HG02938 (cell line): ENCODE data around the gene TFAP2D.

Experiments
- ATAC-seq: cut with Tn5 transposase; IDR thresholded peaks from one replicate; pipeline ENCODE4 v1.9.1; 2021; ENCODE audit warnings: mild to moderate bottlenecking, moderate library complexity; ENCODE audit not compliant: unreplicated experiment

TFAP2D gene

GRCh38 chr6:50818020-50818419, 104.7 kb downstream of the TFAP2D start:
- ATAC-seq = no peak

GRCh38 chr6:50818673-50819072, 105.3 kb downstream of the TFAP2D start, which contains the start of gene TFAP2B:
Gene TFAP2B (plus strand): TSS chr6:50818871. CDS start chr6:50818892, 21 bp downstream.
- ATAC-seq = no peak

- ATAC-seq = no peak
Measured at GRCh38 chr6:50819466-50819903, 106.2 kb downstream of the TFAP2D start.

GRCh38 chr6:50819904-50820868, 106.9 kb downstream of the TFAP2D start:
- ATAC-seq = no peak

- no peak for ATAC-seq
Measured at GRCh38 chr6:50820869-50821264, 107.5 kb downstream of the TFAP2D start.

GRCh38 chr6:50821441-50822077, 108.2 kb downstream of the TFAP2D start:
- no peak for ATAC-seq

GRCh38 chr6:50822078-50822476, 108.8 kb downstream of the TFAP2D start:
- no peak for ATAC-seq
